GM18909 (cell line): ENCODE measurements around the gene COBL.
A peak's percentile ranks its signal among the peaks of the same experiment; 100 is the strongest.

Experiments
- ATAC-seq: cut with Tn5 transposase; IDR thresholded peaks from one replicate; pipeline ENCODE4 v1.9.1; 2021; ENCODE audit warnings: mild to moderate bottlenecking; ENCODE audit not compliant: unreplicated experiment, poor library complexity

The COBL gene

GRCh38 chr7:51069411-51070083 is 247.1 kb downstream of the COBL start:
- no peak for ATAC-seq

GRCh38 chr7:51068401-51068800 is 248.2 kb downstream of the COBL start:
- no peak for ATAC-seq

- ATAC-seq: peak; percentile 53
Observed at GRCh38 chr7:51067757-51068156, 248.9 kb downstream of the COBL start.

GRCh38 chr7:51067258-51067657 is 249.4 kb downstream of the COBL start:
- no peak for ATAC-seq

- no peak for ATAC-seq
Observed at GRCh38 chr7:51066405-51066882, 250.2 kb downstream of the COBL start.

GRCh38 chr7:51065766-51066165 is 250.8 kb downstream of the COBL start:
- ATAC-seq: no peak

- ATAC-seq: no peak
Observed at GRCh38 chr7:51064688-51065087, 251.9 kb downstream of the COBL start.

GRCh38 chr7:51062222-51062987 is 254.2 kb downstream of the COBL start:
- ATAC-seq: no peak

- ATAC-seq: no peak
Observed at GRCh38 chr7:51060536-51060935, 256.1 kb downstream of the COBL start.

- ATAC-seq: no peak
Observed at GRCh38 chr7:51059504-51060142, 257.0 kb downstream of the COBL start.

GRCh38 chr7:51058764-51059163 is 257.8 kb downstream of the COBL start:
- ATAC-seq: no peak

- ATAC-seq: no peak
Observed at GRCh38 chr7:51055039-51055840, 261.4 kb downstream of the COBL start.

GRCh38 chr7:51054231-51054630 is 262.4 kb downstream of the COBL start:
- no peak for ATAC-seq

- no peak for ATAC-seq
Observed at GRCh38 chr7:51053160-51053925, 263.3 kb downstream of the COBL start.

GRCh38 chr7:51046482-51046881 is 270.1 kb downstream of the COBL start:
- no peak for ATAC-seq

- ATAC-seq: no peak
Observed at GRCh38 chr7:51046103-51046466, 270.5 kb downstream of the COBL start.

GRCh38 chr7:51045319-51046102 is 271.1 kb downstream of the COBL start:
- ATAC-seq: no peak

- no peak for ATAC-seq
Observed at GRCh38 chr7:51043461-51043860, 273.1 kb downstream of the COBL start.

- no peak for ATAC-seq
Observed at GRCh38 chr7:51040787-51041186, 275.8 kb downstream of the COBL start.
